22Rv1 (cell line): ENCODE measurements around the gene OPN1MW.
"Not testable (repeated sequence)": the region's sequence is repeated elsewhere in the genome, so short reads cannot be mapped to it uniquely, and the experiment has no call there.

Experiments
- H3K27ac ChIP-seq: fragments of 450-650 bp; 2 replicates; pipeline ENCODE4 v1.5.1; 2017
- CTCF ChIP-seq: fragments of 450-650 bp; IDR thresholded peaks from 2 replicates; pipeline ENCODE4 v1.5.1; 2017; ENCODE audit warnings: mild to moderate bottlenecking
- ZFX ChIP-seq: fragments of 450-650 bp; IDR thresholded peaks from 2 replicates; pipeline ENCODE4 v1.6.1; 2017; ENCODE audit warnings: antibody characterized with exemption, borderline replicate concordance

OPN1MW gene

DNA sequence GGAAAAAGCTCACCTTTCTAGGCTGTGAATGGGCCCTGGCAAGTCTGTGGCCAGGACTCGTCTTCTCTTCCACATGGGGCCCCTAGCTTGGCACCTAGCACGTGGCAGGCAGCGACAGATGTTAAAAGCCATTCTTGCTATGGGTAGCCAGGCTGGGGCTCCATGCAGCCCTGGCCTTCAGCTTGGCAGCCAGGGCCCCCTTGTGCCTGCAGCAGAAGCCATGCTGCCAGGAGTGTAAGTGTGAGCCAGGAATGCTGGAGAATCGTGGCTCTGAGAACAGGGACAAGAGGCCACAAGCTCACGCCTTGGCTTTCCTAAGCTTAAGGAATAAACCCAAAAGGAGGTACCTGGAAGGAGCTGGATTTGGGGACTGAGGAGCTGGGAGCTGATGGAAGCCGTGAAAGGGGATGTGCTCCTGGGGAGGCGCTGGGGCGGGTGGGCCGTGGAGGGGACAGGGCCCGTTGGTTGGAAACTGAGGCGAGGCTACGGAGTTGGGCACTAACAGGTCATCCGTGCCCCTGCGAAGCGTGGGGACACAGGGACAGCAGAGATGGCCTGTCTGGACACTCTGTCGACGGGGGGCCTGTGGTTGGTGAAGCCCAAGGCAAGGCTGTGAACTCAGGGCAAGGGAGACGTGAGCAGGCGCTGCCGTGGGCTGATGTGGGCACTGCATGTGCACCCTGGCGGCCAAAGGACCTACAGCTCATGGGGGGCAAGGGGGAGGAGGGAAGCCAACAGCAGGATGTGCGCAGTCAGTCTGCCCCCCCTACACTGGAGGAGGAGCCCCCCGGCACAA is 39.2 kb upstream of the OPN1MW start:
- TF ChIP-seq ZFX = no peak
- no peak for TF ChIP-seq CTCF
- H3K27ac ChIP-seq = no peak overlapping the region

DNA sequence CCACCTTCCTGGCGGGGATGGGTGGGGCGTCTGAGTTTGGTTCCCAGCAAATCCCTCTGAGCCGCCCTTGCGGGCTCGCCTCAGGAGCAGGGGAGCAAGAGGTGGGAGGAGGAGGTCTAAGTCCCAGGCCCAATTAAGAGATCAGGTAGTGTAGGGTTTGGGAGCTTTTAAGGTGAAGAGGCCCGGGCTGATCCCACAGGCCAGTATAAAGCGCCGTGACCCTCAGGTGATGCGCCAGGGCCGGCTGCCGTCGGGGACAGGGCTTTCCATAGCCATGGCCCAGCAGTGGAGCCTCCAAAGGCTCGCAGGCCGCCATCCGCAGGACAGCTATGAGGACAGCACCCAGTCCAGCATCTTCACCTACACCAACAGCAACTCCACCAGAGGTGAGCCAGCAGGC is 38.4 kb upstream of the OPN1MW start, which contains the start of gene OPN1LW:
OPN1LW (plus strand) TSS at position 234 of the 400 bp plus-strand sequence; CDS start at position 275, 41 bp downstream.
- not testable (repeated sequence) for H3K27ac ChIP-seq

DNA sequence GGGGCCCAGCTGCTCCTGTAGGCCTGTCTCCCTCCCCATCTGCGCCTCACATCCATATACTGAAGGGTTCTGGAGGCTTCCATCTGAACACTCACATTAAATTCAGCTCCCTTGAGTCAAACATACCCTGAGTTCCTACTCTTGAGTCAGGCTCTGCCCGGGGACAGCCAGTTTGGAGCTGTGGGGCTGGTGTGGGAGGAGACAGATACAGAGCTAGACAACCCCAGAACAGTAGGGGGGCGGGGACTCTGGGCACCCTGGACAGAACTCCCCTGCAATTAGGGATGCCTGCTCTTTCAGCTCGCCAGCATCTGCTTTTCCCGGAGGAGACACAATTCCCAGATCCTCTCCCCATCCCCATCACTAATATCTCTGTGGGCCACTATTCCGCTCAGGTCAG is 31.4 kb upstream of the OPN1MW start:
- H3K27ac ChIP-seq = not testable (repeated sequence)

DNA sequence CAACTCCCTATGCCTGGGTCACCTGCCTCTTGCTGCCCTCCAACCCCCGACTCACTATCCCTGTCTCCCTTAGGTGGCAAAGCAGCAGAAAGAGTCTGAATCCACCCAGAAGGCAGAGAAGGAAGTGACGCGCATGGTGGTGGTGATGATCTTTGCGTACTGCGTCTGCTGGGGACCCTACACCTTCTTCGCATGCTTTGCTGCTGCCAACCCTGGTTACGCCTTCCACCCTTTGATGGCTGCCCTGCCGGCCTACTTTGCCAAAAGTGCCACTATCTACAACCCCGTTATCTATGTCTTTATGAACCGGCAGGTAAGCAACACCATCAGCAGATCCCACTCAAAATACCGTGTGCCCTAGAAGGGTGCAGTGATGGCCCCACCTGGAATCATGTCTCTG is 26.2 kb upstream of the OPN1MW start:
- H3K27ac ChIP-seq = not testable (repeated sequence)

- H3K27ac ChIP-seq = not testable (repeated sequence)
Measured at GRCh38 chrX:154157207-154157606, 25.2 kb upstream of the OPN1MW start.

DNA sequence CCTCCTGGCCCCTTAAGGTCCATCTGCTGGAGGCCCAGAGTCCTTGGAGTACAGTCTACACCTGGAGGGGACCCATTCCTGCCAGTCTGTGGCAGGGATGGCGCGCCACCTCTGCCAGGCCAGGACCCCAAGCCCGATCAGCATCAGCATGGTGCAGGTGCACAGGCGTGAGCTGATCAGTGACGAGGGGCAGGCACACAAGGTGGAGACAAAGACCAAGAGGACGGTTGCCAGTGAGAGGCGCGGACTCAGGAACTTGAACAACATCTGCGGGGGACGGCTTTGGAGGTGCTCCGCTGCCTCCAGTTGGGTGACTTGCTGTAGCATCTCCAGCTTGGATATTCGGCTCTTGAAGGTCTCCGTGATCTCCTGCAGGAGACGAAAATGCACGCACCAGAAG is 23.1 kb upstream of the OPN1MW start:
- not testable (repeated sequence) for H3K27ac ChIP-seq

DNA sequence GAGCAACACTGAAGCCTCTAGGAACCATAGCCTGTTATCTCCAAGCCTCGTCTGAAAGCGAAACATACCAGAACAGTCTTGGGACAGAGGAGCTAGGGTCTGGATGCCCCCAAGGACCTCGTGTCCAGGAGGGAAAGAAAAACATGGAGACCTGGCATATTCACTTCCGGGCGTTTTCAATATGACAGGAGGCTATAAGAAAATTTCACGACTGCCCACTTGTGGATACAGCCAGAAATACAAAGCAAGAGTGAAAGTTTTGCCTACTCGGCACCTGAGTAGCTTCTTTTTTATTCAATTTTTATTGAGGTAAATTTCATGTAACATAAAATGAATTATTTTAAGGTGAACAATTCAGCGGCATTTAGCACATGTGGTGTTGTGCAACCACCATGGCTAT is 17.5 kb upstream of the OPN1MW start:
- not testable (repeated sequence) for H3K27ac ChIP-seq

GRCh38 chrX:154168384-154168783 is 14.0 kb upstream of the OPN1MW start:
- not testable (repeated sequence) for H3K27ac ChIP-seq

DNA sequence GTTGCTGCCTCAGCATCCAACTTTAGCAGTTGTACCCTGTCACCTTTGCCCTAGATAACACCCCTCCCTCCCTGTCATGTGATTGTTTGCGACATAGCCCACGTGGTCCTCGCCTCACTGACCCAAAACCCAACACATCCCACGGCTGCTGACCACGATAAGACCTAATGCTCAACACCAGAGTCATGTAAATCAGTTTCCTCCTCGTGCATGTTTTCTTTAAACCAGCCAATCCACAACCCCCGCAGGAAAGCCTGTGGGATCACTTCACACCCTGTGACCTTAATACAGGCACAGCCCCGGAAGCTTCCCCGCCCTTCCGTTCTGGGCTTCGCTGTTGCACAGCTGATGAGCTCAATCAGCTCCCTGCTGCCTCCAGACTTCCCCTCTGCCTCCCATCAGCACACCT is 9.9 kb upstream of the OPN1MW start:
- not testable (repeated sequence) for H3K27ac ChIP-seq

GRCh38 chrX:154174356-154174755 is 8.0 kb upstream of the OPN1MW start:
- H3K27ac ChIP-seq = not testable (repeated sequence)

GRCh38 chrX:154183794-154184193 is 1.4 kb downstream of the OPN1MW start:
- not testable (repeated sequence) for H3K27ac ChIP-seq

- not testable (repeated sequence) for H3K27ac ChIP-seq
Measured at GRCh38 chrX:154192846-154193245, 10.4 kb downstream of the OPN1MW start.

DNA sequence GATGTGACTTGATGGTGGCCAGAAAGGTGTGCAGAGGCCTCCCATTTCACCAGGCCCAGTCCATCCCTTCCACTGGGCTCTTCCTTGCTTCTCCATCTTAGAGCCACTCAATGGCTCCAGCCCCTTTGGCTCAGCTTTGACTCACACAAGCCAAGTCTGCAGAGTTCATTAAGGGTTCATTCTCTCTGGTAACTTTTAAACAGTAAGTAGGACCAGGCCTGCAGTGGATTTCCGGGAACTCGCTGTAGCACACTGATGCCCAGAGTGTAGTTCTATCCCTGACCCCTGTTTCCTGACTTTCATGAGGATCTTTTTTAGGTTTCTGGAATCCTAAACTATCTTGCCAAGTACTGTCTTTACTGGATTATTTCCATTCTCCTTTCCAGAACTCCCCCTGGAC is 11.9 kb downstream of the OPN1MW start:
- H3K27ac ChIP-seq = not testable (repeated sequence)

DNA sequence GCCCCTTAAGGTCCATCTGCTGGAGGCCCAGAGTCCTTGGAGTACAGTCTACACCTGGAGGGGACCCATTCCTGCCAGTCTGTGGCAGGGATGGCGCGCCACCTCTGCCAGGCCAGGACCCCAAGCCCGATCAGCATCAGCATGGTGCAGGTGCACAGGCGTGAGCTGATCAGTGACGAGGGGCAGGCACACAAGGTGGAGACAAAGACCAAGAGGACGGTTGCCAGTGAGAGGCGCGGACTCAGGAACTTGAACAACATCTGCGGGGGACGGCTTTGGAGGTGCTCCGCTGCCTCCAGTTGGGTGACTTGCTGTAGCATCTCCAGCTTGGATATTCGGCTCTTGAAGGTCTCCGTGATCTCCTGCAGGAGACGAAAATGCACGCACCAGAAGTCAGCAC is 14.1 kb downstream of the OPN1MW start:
- H3K27ac ChIP-seq = not testable (repeated sequence)

GRCh38 chrX:154209670-154210418 is 27.4 kb downstream of the OPN1MW start:
- not testable (repeated sequence) for H3K27ac ChIP-seq

- H3K27ac ChIP-seq = not testable (repeated sequence)
Measured at GRCh38 chrX:154211057-154211456, 28.7 kb downstream of the OPN1MW start.

DNA sequence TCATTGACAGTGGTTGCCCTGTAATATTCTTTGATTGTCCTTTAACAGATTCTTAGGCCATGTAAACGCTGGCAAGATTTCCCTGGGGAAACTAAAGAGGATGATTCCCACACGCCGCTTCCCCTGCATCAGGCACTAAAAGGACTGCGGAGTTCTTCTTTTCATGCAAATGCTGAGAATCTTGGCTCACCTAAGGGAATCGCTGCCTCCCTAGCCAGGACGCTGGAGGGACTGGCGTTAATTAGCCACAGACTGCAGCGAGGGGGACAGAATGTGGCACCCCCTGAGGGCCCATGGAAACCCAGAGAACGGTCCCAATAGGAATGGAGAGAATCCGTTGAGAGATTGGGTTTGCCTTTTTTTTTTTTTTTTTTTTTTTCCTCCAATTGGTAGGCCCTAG is 29.1 kb downstream of the OPN1MW start:
- H3K27ac ChIP-seq = not testable (repeated sequence)

DNA sequence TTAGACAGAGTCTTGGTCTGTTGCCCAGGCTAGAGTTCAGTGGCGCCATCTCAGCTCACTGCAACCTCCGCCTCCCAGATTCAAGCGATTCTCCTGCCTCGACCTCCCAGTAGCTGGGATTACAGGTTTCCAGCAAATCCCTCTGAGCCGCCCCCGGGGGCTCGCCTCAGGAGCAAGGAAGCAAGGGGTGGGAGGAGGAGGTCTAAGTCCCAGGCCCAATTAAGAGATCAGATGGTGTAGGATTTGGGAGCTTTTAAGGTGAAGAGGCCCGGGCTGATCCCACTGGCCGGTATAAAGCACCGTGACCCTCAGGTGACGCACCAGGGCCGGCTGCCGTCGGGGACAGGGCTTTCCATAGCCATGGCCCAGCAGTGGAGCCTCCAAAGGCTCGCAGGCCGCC is 37.1 kb downstream of the OPN1MW start, which contains the start of gene OPN1MW2:
OPN1MW2 (plus strand) TSS at position 301 of the 400 bp plus-strand sequence; CDS start at position 361, 60 bp downstream.
- H3K27ac ChIP-seq = not testable (repeated sequence)

DNA sequence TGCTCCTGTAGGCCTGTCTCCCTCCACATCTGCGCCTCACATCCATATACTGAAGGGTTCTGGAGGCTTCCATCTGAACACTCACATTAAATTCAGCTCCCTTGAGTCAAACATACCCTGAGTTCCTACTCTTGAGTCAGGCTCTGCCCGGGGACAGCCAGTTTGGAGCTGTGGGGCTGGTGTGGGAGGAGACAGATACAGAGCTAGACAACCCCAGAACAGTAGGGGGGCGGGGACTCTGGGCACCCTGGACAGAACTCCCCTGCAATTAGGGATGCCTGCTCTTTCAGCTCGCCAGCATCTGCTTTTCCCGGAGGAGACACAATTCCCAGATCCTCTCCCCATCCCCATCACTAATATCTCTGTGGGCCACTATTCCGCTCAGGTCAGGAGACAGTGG is 42.9 kb downstream of the OPN1MW start:
- H3K27ac ChIP-seq = not testable (repeated sequence)

DNA sequence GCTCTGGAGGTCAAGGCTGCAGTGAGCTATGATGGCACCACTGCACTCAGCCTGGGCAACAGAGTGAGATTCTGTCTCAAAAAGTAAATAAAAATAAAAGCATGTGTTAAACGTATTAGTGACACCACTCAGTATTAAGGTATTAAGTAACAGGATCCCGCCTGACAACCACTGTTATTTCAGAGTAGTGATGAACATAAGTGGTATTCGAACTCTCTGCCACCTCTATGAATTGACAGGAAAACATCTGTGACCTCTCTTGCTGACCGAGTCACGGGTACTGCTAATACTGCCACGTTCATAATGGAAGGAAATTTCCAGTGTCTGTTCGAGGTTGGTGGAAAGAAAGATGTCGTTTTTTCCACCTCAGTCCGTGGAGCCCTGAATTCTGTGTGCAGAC is 44.3 kb downstream of the OPN1MW start:
- H3K27ac ChIP-seq = not testable (repeated sequence)

DNA sequence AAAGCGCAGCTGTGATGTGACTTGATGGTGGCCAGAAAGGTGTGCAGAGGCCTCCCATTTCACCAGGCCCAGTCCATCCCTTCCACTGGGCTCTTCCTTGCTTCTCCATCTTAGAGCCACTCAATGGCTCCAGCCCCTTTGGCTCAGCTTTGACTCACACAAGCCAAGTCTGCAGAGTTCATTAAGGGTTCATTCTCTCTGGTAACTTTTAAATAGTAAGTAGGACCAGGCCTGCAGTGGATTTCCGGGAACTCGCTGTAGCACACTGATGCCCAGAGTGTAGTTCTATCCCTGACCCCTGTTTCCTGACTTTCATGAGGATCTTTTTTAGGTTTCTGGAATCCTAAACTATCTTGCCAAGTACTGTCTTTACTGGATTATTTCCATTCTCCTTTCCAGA is 49.0 kb downstream of the OPN1MW start:
- not testable (repeated sequence) for H3K27ac ChIP-seq
